ENCODE results near the gene STX8. TPM values are rescaled to one million over a fixed set of nuclear protein-coding genes. Genes with fewer than 3 reads are reported as not detected.
"Not testable (repeated sequence)": the region's sequence is repeated elsewhere in the genome, so short reads cannot be mapped to it uniquely, and the experiment has no call there.

STX8 gene
- total and polyA plus RNA-seq, 5 experiments from 2014 or later = 38.2 to 167 (median 114) TPM

- no peaks in the 10 kb centered on the region for H3K9me3 Mint-ChIP-seq
- H3K36me3 Mint-ChIP-seq = no peaks in the 10 kb centered on the region
- peaks cover 21 to 35% (median 28%) of the 10 kb centered on the region in 4 donors for H3K4me1 Mint-ChIP-seq
- ATAC-seq (peak; percentile 72 to 78), DNase-seq (peak; percentile 57 to 84 (median 72))
- peak within 1 kb of the TSS; percentile 87 to 99 (median 92) for H3K27ac Mint-ChIP-seq
- H3K4me3 Mint-ChIP-seq = peak within 1 kb of the TSS; percentile 94 to 100 (median 99)
- H3K27me3 Mint-ChIP-seq = no peaks in the 10 kb centered on the region
- POLR2A ChIA-PET = interaction anchor here (1.2 kb wide), 1 partner anchor 16 kb away, joined by 4 read pairs; no protein-coding TSS in a partner anchor
Observed at GRCh38 chr17:9576521-9577372, 1.1 kb upstream of the STX8 start, which contains the start of gene CFAP52. TSS of gene CFAP52 (plus strand) at chr17:9576642. CDS start at chr17:9576696, 54 bp downstream.

GRCh38 chr17:9571201-9571600 lies 4.4 kb downstream of the STX8 start:
- Mint-ChIP-seq H3K36me3 (peaks cover 8 to 49% (median 18%) of the 10 kb centered on the region in 3 donors), H3K4me3 (no peak overlapping the region), H3K4me1 (peaks cover 18 to 43% (median 25%) of the 10 kb centered on the region in 4 donors), H3K27me3 (no peaks in the 10 kb centered on the region), H3K27ac (peak overlapping the region in 3 of 10 donors; percentile 20 to 82 (median 22)), H3K9me3 (no peaks in the 10 kb centered on the region)
- ATAC-seq (no peak), DNase-seq (no peak)
- POLR2A ChIA-PET = no interaction called here

DNA sequence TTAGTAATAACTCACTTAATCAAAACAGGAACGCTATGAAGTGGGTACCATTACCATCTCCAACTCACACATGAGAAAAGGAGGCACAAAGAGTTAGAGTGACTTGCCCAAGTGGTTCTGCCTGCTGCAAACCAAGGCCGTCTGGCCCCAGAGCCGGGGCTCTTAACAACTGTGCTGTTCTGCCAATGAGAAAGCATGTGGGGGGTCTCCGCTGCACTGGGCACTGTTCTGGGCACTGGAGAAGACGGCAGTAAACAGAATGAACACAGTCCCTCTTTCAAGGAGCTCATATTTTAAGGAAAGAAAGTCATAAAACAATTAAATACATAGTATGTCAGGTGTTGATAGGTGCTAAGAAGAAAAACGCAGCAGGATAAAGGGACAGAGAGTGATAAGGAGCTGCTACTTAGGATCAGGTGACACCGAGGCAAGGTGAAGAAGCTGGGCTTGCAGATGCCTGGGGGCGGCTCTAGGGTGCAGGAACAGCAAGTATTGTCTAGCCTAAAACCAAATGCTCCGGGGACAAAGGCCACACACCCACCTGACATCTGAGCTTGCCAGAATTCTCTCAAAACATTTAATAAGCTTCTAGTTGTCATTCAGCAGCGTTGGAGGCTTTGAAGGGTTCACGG lies 6.5 kb downstream of the STX8 start:
- ATAC-seq (no peak), DNase-seq (no peak)
- Mint-ChIP-seq H3K4me1 (peaks cover 22 to 49% (median 31%) of the 10 kb centered on the region in 4 donors), H3K36me3 (peaks cover 8 to 59% (median 26%) of the 10 kb centered on the region in 3 donors), H3K27ac (peak overlapping the region in 6 of 10 donors; percentile 34 to 60 (median 54)), H3K27me3 (no peaks in the 10 kb centered on the region), H3K9me3 (no peaks in the 10 kb centered on the region), H3K4me3 (no peak overlapping the region)
- POLR2A ChIA-PET = no interaction called here

- Mint-ChIP-seq H3K27ac (peak overlapping the region in 2 of 10 donors; percentile 20 to 68), H3K27me3 (no peaks in the 10 kb centered on the region), H3K9me3 (no peaks in the 10 kb centered on the region), H3K4me3 (no peak overlapping the region), H3K4me1 (peaks cover 20 to 43% (median 33%) of the 10 kb centered on the region in 4 donors), H3K36me3 (peaks cover 8 to 67% (median 33%) of the 10 kb centered on the region in 3 donors)
- no peak for DNase-seq
- ATAC-seq = no peak
- POLR2A ChIA-PET = no interaction called here
Observed at GRCh38 chr17:9568004-9568403, 7.6 kb downstream of the STX8 start.

DNA sequence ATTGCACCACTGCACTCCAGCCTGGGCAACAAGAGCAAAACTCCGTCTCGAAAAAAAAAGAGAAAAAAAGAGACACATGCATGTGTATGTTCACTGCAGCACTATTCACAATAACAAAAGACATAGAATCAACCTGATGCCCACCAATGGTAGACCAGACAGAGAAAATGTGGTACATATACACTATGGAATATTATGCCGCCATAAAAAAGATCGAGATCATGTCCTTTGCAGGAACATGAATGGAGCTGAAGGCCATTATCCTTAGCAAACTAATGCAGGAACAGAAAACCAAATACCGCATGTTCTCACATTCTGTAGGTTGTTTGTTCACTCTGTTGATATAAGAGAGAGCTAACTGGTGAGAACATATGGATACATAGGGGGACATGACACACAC lies 8.9 kb downstream of the STX8 start:
- ATAC-seq, H3K4me3 Mint-ChIP-seq, H3K9me3 Mint-ChIP-seq, H3K27me3 Mint-ChIP-seq, DNase-seq: not testable (repeated sequence)
- POLR2A ChIA-PET = interaction anchor here (0.6 kb wide), 1 partner anchor 12 kb away, joined by 6 read pairs; no protein-coding TSS in a partner anchor
- Mint-ChIP-seq H3K4me1 (peaks cover 18 to 42% (median 38%) of the 10 kb centered on the region in 4 donors), H3K36me3 (peaks cover 8 to 79% (median 33%) of the 10 kb centered on the region in 3 donors), H3K27ac (peak overlapping the region in 7 of 10 donors; percentile 1 to 54 (median 16))

GRCh38 chr17:9566067-9566466 lies 9.6 kb downstream of the STX8 start:
- H3K4me3 Mint-ChIP-seq = peak overlapping the region in 9 of 10 donors; percentile 3 to 58 (median 42)
- ATAC-seq = no peak
- peaks cover 8 to 78% (median 33%) of the 10 kb centered on the region in 3 donors for H3K36me3 Mint-ChIP-seq

DNA sequence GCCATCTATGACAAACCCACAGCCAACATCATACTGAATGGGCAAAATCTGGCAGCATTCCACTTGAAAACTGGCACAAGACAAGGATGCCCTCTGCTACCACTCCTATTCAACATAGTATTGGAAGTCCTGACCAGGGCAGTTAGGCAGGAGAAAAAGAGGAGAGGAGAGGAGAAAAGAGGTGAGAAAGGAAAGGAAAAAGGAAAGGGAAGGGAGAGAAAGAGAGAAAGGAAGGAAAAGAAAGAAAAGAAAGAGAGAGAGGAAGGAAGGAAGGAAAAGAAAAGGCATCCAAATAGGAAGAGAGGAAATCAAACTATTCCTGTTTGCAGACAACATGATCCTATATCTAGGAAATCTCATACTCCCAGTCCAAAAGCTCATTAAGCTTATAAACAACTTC lies 11.5 kb downstream of the STX8 start:
- peaks cover 16 to 42% (median 29%) of the 10 kb centered on the region in 4 donors for H3K4me1 Mint-ChIP-seq
- peak overlapping the region in 3 of 10 donors; percentile 5 to 28 (median 21) for H3K27ac Mint-ChIP-seq
- H3K4me3 Mint-ChIP-seq = peak overlapping the region in 1 of 10 donors; percentile 9
- H3K27me3 Mint-ChIP-seq = no peaks in the 10 kb centered on the region
- ATAC-seq (no peak), DNase-seq (no peak)
- POLR2A ChIA-PET = no interaction called here
- peaks cover 8 to 62% (median 29%) of the 10 kb centered on the region in 3 donors for H3K36me3 Mint-ChIP-seq
- H3K9me3 Mint-ChIP-seq = no peaks in the 10 kb centered on the region

More at GRCh38 chr17:9566067-9566466, 9.6 kb downstream of the STX8 start:
- DNase-seq = no peak
- H3K27me3 Mint-ChIP-seq = no peaks in the 10 kb centered on the region
- H3K4me1 Mint-ChIP-seq = peaks cover 18 to 40% (median 37%) of the 10 kb centered on the region in 4 donors
- peak overlapping the region; percentile 1 to 77 (median 16) for H3K27ac Mint-ChIP-seq
- POLR2A ChIA-PET = no interaction called here
- no peaks in the 10 kb centered on the region for H3K9me3 Mint-ChIP-seq

DNA sequence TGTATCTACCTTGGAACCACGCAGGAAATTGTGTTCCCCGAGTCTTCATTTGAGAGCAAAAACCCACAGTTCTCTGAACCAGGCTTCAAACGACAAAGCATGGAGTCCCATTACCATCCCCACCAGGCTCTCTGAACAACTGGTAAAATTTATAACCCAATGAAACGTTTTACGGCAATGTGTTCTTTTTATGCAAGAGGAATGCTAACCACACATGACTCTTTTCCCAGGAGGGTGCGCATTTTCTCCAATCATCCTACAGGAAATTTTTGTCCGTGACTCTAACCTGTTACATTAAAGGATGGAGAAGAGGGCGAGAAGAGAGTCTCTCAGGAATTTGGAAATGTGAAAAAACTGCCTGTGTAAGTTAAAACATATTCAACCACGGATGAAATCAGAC lies 17.8 kb downstream of the STX8 start:
- no peaks in the 10 kb centered on the region for H3K27me3 Mint-ChIP-seq
- peaks cover 6 to 9% (median 8%) of the 10 kb centered on the region in 4 donors for H3K4me1 Mint-ChIP-seq

GRCh38 chr17:9557161-9557755 lies 18.4 kb downstream of the STX8 start:
- ATAC-seq = no peak
- peaks cover under 1 to 7% (median 4%) of the 10 kb centered on the region in 4 donors for H3K4me1 Mint-ChIP-seq
- H3K27ac Mint-ChIP-seq = no peak overlapping the region
- no peak overlapping the region for H3K4me3 Mint-ChIP-seq
- POLR2A ChIA-PET = no interaction called here
- no peak for DNase-seq
- peaks cover 0 to 50% (median 17%) of the 10 kb centered on the region in 3 donors for H3K36me3 Mint-ChIP-seq
- H3K9me3 Mint-ChIP-seq = no peaks in the 10 kb centered on the region
- H3K27me3 Mint-ChIP-seq = no peaks in the 10 kb centered on the region

More for the DNA sequence above, 17.8 kb downstream of the STX8 start:
- H3K9me3 Mint-ChIP-seq = no peaks in the 10 kb centered on the region
- POLR2A ChIA-PET = no interaction called here
- H3K27ac Mint-ChIP-seq = peak overlapping the region in 1 of 10 donors; percentile 11
- ATAC-seq = no peak
- H3K36me3 Mint-ChIP-seq = peaks cover 0 to 54% (median 16%) of the 10 kb centered on the region in 3 donors
- DNase-seq = no peak
- no peak overlapping the region for H3K4me3 Mint-ChIP-seq

DNA sequence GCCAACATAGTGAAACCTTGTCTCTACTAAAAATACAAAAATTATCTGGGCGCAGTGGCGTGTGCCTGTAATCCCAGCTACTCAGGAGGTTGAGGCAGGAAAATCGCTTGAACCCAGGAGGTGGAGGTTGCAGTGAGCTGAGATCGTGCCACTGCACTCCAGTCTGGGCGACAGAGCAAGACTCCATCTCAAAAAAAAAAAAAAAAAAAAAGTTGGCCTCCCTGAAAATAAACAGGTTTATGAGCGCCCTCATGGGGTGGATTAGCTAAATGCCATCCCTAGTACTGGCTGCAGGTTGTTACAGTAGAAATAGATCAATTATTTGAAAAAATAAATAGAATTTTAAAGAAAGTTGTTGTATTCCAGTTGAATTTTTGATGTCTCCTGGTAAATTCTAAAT lies 20.9 kb downstream of the STX8 start:
- peaks cover 0 to 61% (median 19%) of the 10 kb centered on the region in 3 donors for H3K36me3 Mint-ChIP-seq
- POLR2A ChIA-PET = interaction anchor here (0.7 kb wide), 1 partner anchor 13 kb away, joined by 6 read pairs; no protein-coding TSS in a partner anchor

GRCh38 chr17:9553596-9553995 lies 22.0 kb downstream of the STX8 start:
- POLR2A ChIA-PET = no interaction called here
- no peak overlapping the region for H3K4me3 Mint-ChIP-seq
- no peaks in the 10 kb centered on the region for H3K27me3 Mint-ChIP-seq
- no peak overlapping the region for H3K27ac Mint-ChIP-seq
- DNase-seq = no peak
- no peaks in the 10 kb centered on the region for H3K9me3 Mint-ChIP-seq
- H3K4me1 Mint-ChIP-seq = peaks cover 0 to 5% (median 1%) of the 10 kb centered on the region in 4 donors
- ATAC-seq = no peak
- peaks cover 0 to 59% (median 19%) of the 10 kb centered on the region in 3 donors for H3K36me3 Mint-ChIP-seq

More for the DNA sequence above, 20.9 kb downstream of the STX8 start:
- DNase-seq = peak in 6 of 10 donors; percentile 9 to 63 (median 25)
- not testable (repeated sequence) for H3K4me3 Mint-ChIP-seq, H3K27ac Mint-ChIP-seq, H3K4me1 Mint-ChIP-seq, H3K27me3 Mint-ChIP-seq, ATAC-seq, H3K9me3 Mint-ChIP-seq

GRCh38 chr17:9553181-9553580 lies 22.4 kb downstream of the STX8 start:
- no peak for ATAC-seq
- Mint-ChIP-seq H3K27ac (no peak overlapping the region), H3K4me3 (no peak overlapping the region), H3K36me3 (peaks cover 0 to 59% (median 19%) of the 10 kb centered on the region in 3 donors), H3K27me3 (no peaks in the 10 kb centered on the region), H3K4me1 (peaks cover 0 to 3% (median under 1%) of the 10 kb centered on the region in 4 donors), H3K9me3 (no peaks in the 10 kb centered on the region)
- POLR2A ChIA-PET = no interaction called here
- no peak for DNase-seq

Measured in naive thymus-derived CD8-positive, alpha-beta T cell (primary cell).